Hematopoietic multipotent progenitor cell treated with erythropoietin and hydrocortisone succinate and interleukin-3 and kit ligand, for 17 days (in vitro differentiated cells): ENCODE measurements around the gene NHLRC4.
A peak's percentile ranks its signal among the peaks of the same experiment; 100 is the strongest.

Experiments
- DNase-seq: peaks from one replicate; pipeline ENCODE4 v3.0.0-alpha.2; 2015; ENCODE audit warnings: low spot score

Gene NHLRC4

GRCh38 chr16:530111-530817 is 36.5 kb upstream of the NHLRC4 start:
- no peak for DNase-seq

- DNase-seq, result no peak
These were observed 35.2 kb upstream of the NHLRC4 start for GRCh38 chr16:531494-532125.

GRCh38 chr16:533391-534123 is 33.2 kb upstream of the NHLRC4 start:
- DNase-seq, result no peak

- DNase-seq, result no peak
These were observed 32.7 kb upstream of the NHLRC4 start for GRCh38 chr16:534135-534534.

GRCh38 chr16:534856-535445 is 31.9 kb upstream of the NHLRC4 start:
- DNase-seq, result no peak

- DNase-seq, result peak; percentile 79
These were observed 31.1 kb upstream of the NHLRC4 start for GRCh38 chr16:535446-536405.

GRCh38 chr16:536746-537145 is 30.1 kb upstream of the NHLRC4 start:
- DNase-seq, result no peak

GRCh38 chr16:537415-538335 is 29.1 kb upstream of the NHLRC4 start:
- DNase-seq, result no peak

- no peak for DNase-seq
These were observed 26.8 kb upstream of the NHLRC4 start for GRCh38 chr16:539901-540530.

- no peak for DNase-seq
These were observed 26.0 kb upstream of the NHLRC4 start for GRCh38 chr16:540645-541340.

GRCh38 chr16:543301-544164 is 23.3 kb upstream of the NHLRC4 start:
- DNase-seq, result no peak

- DNase-seq, result no peak
These were observed 22.3 kb upstream of the NHLRC4 start for GRCh38 chr16:544517-544916.

GRCh38 chr16:546909-547770 is 19.7 kb upstream of the NHLRC4 start:
- peak; percentile 83 for DNase-seq

- no peak for DNase-seq
These were observed 18.2 kb upstream of the NHLRC4 start for GRCh38 chr16:548586-548985.

- no peak for DNase-seq
These were observed 17.1 kb upstream of the NHLRC4 start for GRCh38 chr16:549544-550263.

- no peak for DNase-seq
These were observed 15.6 kb upstream of the NHLRC4 start for GRCh38 chr16:551210-551609.

- no peak for DNase-seq
These were observed 14.6 kb upstream of the NHLRC4 start for GRCh38 chr16:552171-552570.
